ENCODE results near the gene SPIRE1. TPM values are rescaled to one million over a fixed set of nuclear protein-coding genes. Genes with fewer than 3 reads are reported as not detected.

Gene SPIRE1
- total RNA-seq (2014; rRNA removed; shearing (Covaris generic)) = 16.6 and 20.2 TPM in 2 replicates

DNA sequence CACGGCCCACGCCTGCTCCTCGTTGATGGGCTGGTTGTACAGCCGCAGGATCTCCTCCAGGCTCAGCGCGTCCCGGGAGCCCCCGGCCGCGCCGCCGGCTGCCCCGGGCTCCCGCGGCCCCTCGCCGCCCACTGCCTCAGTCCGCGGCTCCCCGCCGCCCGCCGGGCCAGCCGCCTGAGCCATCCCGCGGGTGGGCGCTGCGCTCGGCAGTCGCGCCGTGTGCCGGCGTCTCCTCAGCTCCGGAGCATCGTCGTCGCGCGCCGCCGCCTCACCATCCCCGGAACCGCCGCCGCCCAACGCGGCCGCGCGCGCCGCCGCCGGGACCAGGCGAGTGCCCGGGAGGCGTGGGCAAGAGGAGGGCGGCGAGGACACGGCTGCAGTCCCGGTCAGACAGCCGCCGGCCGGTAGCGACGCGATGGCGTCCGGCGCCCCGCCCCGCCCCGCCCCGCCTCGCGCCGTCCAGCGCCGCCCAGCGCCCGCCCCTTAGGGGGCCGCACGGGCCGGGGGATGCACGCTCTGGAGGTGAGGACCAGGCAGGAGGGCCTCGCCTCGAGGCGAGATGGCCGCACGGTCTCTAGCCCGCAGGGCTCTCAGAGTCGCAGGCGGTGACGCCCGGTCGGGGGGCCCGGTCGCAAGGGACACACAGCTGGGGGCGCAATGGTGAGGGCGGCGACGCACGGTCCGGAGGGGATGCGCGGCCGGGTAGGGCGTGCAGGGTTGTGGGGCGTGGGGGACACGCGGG is at the start of gene SPIRE1:
Gene SPIRE1 (minus strand): TSS at position 424 of the 742 bp plus-strand sequence. CDS start 241 bp downstream, at position 183.
- DNase-seq (ENCODE audit: low read depth) = peak; percentile 67

DNA sequence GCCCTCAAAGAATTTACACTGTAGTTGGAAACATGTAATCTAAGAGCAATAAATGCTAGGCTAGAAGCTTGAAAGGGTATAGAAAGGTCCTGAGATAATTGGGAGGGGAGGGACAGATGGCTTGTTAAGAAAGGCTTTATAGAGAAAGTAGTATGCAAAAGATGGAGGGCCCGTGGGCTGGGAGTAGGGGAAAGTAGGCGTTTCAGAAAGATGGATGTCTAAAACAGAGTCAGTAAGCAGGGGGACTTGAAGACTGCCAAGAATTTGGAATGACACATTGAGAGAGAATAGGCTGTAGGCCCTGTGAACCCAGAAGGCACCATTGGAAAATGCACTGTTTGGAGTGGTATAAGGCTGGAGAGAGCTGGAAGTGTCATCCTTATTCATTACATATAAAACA is 45.8 kb upstream of the SPIRE1 start:
- DNase-seq (ENCODE audit: low read depth) = peak; percentile 2

DNA sequence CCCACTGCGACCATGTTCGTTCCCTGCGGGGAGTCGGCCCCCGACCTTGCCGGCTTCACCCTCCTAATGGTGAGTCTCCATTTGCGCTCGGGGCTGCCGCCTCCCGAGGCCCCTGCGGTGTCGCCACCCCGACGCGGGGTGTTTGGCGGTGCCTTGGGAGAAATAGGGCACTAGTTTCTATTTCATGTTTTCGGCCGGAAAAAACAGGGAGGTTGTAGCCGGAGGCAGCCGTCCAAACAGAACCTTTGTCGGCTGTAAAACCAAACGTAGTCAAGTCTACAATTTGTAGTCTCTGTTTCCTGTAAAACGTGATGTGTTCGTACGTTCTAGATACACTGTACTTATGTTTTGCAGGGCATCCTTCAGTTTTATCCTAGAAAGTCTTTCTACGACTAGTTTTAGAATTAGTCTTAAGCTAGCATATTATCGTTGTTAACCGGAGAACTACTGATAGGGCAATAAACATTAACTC is 45.2 kb upstream of the SPIRE1 start:
- DNase-seq (ENCODE audit: low read depth) = no peak

DNA sequence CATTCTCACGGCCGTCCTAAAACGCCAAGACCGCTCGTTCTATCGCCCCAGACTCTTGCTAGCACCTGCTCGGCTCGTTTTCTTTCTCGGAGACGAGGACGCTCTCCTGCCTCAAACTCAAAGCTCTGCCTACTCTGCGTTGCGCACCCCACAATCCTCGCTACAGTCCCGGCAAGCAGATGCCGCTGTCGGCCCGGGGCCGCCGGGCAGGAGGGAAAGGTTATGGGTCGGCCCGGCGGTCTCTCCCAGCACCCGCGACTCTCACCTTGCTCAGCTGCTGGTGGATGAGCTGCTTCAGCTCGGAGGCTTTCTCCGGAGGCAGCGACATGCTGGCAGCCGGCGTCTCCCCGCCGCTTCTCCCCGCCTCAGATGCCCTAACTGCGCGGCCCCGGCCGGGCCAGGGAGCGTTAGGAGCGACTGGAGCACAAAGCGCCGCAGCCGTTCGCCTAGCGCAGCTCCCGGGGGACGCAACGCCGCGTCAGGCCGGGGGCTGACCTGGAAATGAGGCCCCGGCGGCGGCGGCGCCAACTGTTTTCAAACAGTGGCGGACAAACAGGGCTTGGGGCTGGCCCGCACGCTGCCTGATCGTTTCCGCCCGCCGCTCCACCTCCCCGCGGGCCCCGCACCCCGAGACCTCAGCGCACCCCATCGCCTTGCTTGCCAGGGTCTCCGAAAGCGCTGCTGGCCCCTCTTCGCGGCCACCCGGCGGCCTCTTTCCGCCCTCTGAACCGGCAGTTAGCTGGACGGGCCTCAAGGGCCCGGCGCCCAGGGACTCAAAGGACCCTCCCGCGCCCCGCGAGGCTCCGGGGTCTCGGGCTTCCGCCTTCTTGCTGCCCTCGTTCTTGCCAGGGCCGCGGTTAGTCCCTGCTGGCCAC is 44.6 kb upstream of the SPIRE1 start, which contains the start of the genes CEP76 and PSMG2:
Gene CEP76 (minus strand): TSS at position 503 of the 875 bp plus-strand sequence. CDS start 175 bp downstream, at position 328.
Gene PSMG2 (plus strand): TSS at position 822 of the 875 bp plus-strand sequence. CDS start 66 bp downstream, outside the sequence.
- DNase-seq (ENCODE audit: low read depth) = peak; percentile 87

DNA sequence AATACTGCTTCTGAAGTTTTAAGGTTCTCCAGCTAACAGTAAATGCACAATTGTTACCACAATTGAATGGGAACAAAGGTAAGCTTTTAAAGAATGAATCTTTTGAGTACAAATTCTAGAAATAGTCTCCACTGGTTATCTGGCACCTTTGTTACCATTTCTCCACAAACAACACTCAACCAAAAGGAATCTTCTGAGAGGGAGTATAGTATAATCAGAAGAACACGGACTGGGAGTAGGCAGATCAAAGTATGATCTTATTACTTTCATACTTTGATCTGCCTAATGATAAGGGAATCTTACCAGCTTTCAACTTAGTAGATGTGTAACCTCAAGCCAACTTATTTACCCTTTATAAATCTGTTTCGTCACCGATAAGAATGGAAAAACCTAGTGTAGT is 43.3 kb upstream of the SPIRE1 start:
- no peak for DNase-seq (ENCODE audit: low read depth)

DNA sequence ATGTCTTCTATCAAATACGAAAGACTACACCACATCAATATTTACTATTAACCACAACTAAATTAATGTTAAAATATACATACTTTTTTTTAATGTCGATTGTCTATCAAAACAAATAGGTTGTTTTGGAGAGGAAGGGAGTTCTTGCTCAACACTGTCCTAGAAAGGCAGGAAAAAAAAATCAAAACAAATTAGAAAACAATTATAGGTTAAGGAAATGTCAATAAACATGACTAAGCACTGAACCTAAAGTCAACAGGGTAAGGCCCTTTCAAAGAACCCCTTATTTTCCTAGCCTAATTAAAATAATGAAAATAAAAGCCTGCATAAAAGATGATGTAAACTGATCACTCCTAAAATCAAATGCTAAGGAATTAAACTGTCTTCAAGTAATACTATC is 41.8 kb upstream of the SPIRE1 start:
- no peak for DNase-seq (ENCODE audit: low read depth)

DNA sequence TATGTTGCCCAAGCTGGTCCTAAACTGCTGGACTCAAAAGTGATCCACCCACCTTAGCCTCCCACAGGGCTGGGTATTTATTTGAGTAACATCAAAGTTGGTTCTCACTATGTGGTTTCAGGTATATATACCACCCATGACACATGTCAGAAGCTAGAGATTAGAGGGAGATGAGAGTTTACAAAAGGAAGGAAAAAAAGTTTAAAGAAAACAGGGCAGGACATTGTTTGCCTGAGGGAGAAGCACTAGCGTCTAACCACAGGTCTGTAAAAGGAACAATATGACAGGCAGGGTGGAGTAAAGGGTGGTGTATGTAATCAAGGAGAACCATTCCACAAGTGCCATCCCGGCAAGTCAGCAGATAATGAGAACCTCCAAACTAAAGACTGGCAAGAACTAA is 36.1 kb upstream of the SPIRE1 start:
- no peak for DNase-seq (ENCODE audit: low read depth)

DNA sequence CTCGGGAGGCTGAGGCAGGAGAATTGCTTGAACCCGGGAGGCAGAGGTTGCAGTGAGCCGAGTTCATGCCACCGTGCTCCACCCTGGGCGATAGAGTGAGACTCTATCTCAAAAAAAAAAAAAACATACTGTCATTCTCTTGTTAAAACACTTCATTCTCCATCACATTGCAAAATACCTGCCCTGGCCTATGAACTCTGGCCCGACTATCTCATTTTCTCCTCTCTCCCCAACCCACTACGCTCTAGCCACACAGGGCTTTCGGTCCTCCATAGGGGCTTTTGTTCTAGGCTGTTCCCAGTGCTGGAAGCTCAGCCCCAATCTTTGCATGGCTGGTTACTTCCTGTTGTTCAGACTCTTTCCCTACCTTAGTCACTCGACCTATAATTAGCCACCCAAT is 34.3 kb upstream of the SPIRE1 start:
- DNase-seq (ENCODE audit: low read depth) = no peak

DNA sequence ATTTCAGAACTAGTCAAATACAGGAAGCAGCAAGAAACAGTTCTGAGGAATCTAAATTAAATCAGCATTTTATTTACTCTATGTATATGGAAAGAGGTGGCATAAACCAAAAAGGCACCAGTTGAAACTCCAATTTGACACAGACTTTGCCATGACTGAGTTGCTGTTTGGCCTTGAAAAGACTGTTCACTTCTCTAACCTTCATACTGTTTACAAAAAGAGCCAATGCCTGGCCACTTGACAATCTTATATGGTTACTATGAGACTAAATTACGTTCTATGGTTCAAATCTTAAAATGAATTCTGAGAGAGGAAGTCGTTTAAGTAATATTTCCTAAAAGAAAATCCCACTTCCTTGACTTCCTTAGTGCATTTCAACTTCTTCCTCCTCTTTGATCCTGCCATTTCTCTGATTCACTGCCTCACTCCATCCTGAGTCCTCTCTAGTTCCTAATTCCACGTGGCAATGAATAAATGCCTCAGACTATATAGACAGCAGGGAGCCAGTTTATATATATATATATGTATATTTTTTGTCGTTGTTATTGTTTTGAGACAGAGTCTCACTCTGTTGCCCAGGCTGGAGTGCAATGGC is 31.4 kb upstream of the SPIRE1 start:
- no peak for DNase-seq (ENCODE audit: low read depth)

DNA sequence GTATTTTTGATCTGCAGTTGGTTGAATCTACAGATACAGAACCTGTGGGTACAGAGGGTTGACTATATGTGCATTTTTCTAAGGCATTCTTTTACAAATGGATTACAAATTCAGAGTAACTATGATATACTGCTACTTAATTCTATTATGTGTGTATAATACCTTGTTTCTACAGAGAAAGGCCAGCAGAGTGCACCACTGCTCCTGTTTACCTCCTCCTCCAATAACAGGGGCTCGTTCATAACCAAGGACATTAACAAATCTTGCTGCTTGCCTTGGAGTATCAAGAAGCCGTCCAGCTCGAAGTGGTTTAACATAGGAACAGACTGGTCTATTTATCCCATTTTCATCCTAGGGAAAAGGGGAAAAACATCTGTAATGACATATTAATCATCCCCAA is 28.2 kb upstream of the SPIRE1 start:
- peak; percentile 4 for DNase-seq (ENCODE audit: low read depth)

DNA sequence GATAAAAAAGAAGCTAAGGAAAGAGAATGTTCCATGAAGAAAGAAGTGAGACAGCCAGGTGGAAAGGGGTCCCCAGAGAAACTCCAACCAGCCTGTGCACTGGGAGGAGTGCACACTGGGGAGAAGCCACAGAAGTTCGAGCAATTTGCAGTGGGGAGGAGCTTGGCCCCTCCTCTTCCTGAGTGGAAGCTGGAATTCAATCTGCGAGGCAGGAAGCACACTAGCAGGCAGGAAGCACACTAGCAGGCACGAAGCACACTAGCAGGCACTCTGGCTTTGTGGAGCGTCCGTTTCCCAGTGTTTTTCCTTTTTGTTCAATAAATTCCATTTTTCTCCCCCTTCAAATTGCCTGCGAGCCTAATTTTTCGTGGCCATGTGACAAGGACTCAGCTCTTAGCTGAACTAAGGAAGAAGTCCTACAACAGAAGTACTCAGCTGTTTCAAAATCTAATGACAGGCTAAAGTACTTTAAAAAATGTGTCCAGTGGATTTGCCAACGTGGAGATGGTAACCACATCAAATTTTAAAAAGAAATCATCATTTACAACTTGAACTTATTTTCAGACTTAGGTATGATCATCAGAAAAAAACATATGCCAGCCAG is 21.4 kb upstream of the SPIRE1 start:
- peak; percentile 28 for DNase-seq (ENCODE audit: low read depth)

DNA sequence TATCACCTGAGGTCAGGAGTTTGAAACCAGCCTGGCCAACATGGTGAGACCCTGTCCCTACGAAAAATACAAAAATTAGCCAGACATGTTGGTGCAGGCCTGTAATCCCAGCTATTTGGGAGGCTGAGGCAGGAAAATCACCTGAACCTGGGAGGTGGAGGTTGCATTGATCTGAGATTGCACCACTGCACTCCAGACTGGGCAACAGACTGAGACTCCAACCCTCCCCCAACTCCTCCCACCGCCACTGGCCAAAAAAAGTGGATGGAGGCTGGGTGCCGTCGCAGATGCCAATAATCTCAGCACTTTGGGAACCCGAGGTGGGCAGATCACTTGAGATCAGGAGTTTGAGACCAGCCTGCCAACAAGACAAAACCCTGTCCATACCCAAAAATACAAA is 10.1 kb upstream of the SPIRE1 start:
- DNase-seq (ENCODE audit: low read depth) = no peak

DNA sequence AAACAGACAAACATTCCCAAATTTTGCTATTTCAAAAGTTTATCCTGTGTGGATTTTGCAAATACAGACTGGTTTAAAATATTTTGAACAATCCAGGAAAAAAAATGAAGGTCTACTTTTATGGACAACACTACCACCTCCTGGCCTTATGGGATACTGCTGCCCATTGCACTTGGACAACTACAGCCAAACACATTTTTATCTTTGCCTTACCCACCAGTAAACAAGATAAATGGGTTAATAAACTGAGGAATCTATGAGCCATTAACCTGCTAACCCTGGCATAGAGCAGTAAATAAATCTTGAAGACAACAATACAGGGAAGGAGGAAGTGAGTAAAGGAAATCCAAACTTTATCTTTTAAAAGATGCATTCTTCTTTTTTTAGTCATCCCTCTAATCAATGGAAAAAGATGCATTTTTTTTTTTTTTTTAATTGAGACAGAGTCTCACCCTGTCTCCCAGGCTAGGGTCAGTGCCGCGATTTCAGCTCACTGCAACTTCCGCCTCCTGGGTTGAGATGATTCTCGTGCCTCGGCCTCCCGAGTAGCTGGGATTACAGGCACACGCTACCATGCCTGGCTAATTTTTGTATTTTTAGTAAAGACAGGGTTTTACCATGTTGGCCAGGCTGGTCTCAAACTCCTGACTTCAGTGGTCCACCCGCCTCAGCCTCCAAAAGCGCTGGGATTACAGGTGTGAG is 2.1 kb upstream of the SPIRE1 start:
- peak; percentile 40 for DNase-seq (ENCODE audit: low read depth)

DNA sequence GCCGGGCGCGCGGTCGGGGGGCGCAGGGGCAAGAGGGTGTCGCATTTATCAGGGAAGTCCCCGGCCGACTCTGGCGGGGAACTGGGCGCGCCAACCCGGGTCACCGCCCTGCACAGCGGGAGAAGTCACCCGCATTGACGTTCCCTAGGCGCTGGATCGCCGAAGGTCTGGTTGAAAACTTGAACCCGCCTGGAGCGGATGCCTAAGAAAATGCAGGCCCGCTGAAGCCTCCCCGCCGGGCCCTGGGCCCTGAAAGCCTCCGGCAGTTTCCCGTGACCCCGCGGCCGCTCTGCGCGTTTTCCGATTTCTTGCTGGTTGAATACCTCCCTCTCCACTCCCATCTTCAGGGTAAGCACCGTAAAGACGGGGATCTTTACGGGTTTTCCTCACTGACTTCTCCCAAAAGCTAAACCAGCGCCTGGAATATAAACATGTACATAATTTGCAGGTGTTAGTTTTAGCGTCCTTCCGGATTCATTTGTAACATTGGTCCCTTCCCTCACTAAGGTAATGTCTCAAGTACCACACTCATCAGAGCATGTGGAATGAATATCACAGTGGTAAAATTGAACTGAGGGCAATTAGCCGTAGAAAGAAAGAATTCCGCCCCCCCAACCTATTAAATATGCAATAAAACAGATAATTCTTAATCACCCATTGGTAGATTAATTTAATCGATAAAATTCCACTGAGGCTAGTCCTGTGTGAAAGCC is 675 bp upstream of the SPIRE1 start:
- DNase-seq (ENCODE audit: low read depth) = no peak

DNA sequence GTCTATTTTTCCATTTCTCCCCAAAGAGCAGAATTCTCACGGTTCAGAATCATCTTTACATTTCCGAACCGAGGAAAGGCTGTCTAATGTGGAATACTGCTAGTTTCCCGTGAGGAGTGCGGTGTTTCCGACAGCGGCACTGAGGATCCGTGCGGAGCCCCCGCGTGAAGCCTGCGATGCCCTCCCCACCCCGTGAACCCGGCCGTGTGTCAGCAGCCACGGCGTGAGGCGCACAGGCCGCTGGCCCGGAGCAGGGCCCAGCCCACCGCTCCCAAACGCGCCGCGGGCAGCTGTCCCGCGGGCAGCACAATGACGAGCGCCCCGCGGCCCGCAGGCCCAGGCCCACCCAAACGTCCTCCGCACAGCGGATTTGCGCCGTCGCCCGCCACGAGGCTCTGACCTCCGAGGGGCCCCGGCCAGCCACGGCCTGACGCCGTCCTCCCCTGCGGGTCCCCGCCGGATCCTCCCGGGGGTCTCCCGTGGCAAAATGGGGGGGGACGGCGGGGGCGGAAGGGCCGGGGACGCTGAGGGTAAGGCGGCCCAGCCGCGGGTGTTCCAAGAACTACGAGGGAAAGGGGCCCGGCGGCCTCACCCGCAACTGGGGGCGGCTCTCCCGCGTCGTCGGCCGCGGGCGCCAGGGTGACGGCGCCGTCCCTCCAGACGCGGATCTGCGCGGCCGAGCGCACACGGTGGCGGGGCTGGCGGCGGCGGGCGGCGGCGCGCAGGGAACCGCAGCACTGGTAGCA is 796 bp downstream of the SPIRE1 start:
- peak; percentile 58 for DNase-seq (ENCODE audit: low read depth)

DNA sequence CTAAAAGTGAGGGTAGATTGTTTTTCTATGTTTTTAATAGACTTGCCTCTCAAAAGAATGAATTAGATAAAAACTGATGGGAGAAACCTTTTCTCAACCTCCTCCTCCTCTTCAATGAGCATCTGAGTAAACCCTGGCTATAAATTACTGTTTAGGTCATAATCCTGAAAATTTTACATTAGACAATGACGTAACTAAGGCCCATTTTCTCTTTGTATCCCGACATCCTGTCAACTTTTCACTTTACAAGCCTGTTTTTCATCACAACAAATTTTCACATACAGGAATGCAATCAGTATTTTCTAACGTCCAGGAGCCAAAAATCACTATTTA is 1.3 kb downstream of the SPIRE1 start:
- DNase-seq (ENCODE audit: low read depth) = no peak

DNA sequence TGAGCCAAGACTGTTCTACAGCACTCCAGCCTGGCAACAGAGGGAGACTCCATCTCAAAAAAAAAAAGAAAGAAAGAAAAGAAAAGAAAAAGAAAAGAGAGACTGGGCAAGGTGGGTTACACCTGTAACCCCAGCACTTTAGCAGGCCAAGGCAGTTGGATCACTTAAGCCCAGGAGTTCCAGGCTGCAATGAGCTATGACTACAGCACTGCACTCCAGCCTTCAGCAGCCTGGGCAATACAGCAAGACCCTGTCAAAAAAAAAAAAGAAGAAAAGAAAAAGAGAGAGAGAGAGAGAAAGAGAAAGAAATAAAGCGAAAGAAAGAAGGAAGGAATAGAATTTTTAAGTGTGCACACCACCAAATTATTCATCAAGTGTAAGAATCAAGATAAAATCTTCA is 2.9 kb downstream of the SPIRE1 start:
- DNase-seq (ENCODE audit: low read depth) = no peak

DNA sequence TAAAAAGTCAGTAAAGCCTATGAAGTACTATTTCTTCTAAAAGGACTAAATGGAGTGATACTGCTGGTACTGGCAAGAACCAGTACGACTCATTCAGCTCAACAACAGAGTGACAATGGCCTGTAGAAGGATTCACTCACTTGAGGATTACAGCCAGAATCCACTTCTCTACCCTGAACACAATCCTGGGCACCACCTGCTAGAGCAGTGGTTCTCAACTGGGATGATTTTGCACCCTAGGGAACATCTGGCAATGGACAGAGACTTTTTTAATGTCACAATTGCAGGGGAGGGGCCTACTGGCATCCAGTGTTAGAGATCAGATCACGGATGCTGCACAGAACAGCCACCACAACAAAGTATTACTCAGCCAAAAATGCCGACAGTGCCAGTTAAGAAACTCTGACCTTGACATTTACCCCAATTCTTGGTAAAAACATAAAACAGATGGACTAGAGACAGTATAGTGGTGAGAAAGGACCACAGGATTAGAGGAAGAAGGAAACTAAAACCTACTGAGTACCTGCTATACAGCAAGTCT is 5.0 kb downstream of the SPIRE1 start:
- DNase-seq (ENCODE audit: low read depth) = peak; percentile 46

DNA sequence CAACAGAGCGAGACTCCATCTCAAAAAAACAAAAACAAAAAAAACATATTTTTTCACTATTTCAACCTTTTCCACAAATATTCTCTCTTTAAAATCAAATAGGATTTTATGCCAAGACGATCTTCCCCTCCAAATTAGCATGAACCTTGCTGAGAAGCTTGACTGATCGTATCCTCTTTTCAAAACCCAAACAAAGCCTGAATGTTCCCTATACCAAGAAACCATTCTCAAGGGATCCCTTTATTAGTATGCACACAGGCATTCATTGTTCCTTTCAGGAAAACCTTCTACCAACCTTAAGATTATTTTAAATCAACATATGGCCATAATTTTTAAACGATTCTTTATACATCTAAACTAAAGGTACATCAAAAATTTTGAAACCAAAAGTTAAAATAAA is 6.3 kb downstream of the SPIRE1 start:
- no peak for DNase-seq (ENCODE audit: low read depth)

DNA sequence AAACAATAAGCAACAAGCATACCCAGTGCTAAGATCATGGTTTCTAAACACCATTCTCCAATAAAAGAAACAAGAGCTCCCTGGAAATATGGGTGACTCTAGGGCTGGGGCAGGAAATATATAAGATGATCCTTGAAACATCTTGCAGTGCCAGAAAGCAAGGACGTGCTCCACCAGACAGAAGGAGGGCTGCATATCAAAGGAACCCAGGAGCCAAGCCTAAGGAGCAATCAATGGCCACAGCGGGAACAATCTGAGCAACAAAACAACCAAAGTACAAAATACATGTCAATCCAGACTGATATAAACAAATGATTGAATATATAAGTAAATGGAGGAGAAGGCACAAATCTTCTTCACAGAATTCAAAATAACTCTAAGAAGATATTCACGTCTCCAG is 10.1 kb downstream of the SPIRE1 start:
- DNase-seq (ENCODE audit: low read depth) = no peak
